Right forelimb (tissue), 1 donor: Measurements from ENCODE around the gene SREBF1.

ENCODE experiments used
- DNase-seq: peaks from one replicate; pipeline ENCODE4 v3.0.0-alpha.2; 2018

SREBF1 gene

DNA sequence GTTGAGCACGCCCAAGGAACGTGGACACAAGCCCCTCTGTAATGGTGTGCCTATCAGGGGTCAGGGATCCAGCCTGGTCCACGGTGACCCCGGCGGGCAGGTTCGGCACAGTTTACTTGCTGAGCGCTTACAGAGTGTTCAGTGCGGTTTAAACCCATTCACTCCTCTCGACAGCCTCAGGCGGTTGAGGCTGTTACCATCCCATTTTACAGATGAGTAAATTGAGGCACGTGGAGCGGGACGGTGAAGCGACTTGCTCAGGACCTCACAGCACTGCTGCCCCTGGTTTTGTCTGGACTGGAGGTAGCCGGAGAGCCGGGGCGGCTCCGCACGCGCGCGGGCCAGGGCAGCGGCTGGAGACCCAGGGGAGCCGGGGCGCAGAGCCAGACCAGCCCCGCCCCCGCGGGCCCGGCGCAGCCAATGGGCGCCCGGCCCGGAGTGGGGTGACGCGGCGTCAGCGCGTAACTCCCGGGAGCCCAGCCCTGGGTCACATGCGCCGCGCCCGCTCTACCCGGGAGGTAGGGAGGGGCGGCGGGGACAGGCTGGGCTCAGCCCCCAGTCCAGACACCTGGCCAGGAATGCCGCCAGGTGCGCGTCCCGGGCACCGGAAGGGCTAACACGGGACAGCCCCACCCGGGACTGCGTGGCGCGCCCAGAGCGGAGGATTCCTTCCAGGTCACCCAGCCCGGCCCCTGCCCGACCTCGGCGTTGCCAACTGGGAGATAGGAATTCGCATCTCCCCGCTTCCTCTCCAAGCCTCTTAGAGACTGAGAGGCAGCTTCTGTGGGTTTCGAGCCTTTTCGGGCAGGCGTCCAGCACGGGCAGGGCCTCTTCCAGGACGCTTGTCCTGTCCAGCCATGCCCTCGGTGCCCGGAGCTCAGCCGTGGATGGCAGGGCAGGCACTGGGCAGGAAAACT lies 3.3 kb upstream of the SREBF1 start:
- peak; percentile 87 for DNase-seq

DNA sequence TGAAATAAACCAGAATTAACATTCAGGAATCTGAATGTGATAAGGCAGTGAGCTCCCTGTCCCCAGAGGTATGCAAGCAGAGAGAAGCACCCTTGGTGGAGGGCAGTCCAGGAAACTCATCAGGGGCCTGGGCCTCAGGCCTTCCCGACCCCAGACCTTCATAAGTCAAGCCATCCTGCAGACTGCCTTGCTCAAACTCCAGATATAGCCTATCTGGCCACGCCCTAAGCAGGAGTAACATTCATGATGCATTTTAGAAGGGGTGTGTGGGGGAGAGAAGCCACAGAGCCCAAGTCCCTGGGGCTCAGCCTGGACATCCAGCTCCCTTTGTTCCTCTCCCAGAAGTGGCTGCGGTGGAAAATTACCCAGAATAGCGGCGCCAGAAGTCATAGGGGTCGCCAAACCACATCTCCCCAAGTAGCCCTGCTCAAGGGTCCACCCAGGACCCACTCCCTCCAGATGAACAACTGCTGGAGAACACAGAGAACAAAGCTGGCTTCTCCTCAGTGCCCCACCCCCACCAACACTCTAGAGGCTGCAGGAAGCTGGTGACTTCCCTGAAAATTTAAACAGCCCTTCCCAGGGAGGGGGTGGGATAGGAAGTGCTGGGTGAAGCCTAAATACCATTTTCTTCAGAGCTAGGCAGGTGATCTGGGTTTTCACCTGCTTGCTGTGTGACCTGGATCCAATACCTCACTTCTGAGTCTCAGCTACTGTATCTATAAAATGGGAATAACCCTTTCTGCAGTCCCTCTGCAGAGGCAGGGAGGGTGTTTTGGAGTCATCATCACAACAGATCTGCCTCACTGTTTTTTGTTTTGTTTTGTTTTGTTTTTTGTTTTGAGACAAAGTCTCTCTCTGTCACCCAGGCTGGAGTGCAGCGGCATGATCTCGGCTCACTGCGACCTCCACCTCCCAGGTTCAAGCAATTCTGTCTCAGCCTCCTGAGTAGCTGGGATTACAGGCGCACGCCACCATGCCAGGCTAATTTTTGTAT lies 1.5 kb upstream of the SREBF1 start:
- DNase-seq, result no peak

DNA sequence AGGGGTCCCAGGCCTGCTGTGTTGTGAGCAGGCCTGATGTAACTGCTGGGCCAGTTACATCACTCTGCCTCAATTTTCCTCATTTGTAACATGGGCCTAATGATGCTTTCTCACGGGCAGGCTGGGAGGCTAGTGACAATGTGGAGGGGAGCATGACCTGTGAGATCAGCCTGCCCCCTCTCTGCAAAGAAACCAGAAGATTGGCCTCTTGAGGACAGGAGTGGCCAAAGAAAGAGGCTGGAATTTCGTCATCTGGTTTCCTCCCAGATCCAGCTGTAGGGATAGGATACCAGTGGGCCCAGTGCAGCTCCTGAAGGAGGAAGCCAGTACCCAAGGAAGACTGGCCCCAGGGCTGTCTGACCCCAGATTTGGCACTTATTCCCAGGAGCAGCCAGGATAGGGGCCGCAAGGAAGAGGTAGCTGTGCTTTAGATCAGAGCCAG lies 615 bp upstream of the SREBF1 start:
- no peak for DNase-seq

DNA sequence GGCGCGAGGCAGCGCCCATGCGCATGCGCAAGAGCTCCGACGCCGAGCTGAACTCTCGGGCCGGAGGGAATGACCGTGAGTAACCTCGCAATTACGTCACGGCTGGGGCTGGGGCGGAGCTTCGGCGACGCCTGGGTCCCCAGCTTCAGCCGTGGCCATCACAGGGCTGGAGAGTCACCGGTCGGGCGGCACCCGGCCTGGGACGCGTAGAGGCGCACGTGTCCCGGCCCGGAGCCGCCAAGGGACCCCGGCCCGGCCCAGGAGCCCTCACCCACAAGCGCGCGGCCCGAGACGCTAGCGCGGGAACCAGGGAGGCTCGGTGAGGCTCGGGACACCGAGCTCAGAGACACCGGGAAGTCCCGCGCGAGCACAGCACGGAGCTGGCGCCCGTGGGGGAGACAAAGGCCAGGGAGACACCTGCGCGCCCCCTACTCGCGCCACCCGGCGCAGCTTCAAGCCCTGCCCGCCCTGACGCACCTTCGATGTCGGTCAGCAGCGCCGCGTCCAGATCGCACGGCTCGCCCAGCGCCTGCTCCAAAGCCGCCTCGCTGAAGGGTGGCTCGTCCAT lies 452 bp downstream of the SREBF1 start:
- peak; percentile 98 for DNase-seq

DNA sequence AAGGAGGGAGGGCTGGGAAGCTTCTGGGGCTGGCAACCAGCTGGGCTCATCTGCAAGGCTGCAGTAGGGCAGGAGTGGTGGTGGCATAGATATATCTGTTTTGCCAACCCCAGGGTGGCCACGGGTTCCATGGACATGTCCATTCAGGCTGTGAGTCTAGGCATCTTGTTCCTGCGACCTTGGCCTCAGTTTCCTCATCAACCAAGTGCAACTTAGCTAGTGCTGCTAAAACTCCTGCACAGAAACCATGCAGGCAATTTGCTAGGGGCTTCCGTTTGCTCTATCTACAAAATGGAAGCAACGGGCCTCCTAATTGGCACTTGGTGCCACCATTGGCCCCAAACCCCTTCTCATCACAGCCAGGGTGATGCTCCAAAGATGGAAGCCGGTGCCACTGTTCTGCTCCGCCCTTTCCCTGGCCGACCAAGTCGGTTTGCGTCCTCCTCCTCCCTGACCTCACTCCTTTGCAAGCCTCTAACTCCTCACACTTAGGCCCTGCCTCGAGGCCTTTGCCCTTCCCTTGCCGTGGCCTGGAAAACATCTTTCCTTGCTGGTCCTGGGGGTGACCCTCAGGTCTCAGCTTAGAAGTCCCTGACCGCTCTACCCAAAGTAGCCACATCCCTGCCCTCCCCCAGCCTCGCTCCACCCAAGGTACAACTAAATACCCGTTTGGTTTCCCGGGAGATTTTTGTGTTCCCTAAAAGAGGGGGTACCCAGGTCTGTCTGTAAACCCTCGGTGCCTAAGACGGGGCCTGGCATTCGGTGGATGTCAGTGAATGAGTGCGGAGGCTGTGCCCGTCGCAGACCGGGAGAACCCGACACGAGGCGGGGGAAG lies 1.2 kb downstream of the SREBF1 start:
- no peak for DNase-seq

DNA sequence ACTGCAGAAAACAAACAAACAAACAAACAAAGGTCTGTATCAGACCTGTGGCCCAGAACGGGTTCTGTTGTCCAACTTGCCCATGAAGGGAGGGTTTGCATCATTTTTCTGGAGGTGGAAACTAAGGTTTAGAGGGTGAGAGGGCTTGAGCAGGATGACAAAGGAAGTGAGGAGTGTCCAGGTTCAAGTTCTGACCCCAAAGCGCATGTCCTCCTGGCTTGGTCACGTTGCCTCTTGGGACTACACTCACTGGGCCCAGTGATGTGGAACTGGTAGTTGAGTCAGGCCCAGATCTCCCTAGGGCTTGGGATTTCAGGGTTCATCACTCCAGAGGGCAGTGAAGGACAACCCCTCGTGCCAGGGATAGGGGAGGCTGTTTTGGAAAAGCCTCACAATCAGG lies 1.8 kb downstream of the SREBF1 start:
- no peak for DNase-seq

DNA sequence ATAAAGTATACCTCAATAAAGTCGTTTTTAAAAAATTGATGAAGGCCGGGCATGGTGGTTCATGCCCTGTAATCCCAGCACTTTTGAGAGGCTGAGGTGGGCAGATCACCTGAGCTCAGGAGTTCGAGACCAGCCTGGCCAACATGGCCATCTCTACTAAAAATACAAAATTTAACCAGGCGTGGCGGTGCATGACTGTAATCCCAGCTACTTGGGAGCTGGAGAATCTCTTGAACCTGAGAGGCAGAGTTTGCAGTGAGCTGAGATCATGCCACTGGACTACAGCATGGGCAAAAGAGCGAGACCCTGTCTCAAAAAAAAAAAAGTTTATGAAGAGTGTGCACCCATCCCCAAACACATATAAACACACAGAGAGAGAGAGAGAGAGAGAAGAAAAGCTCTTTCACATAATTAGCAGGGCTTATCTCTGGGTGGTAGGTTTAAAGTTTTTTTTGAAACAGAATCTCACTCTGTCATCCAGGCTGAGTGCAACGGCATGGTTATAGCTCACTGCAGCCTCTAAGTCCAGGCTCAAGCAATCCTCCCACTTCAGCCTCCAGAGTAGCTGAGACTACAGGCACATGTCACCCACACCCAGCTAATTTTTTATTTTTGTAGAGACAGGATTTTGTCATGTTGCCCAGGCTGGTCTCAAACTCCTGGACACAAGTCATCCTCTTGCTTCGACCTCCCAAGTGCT lies 3.0 kb downstream of the SREBF1 start:
- DNase-seq, result no peak

DNA sequence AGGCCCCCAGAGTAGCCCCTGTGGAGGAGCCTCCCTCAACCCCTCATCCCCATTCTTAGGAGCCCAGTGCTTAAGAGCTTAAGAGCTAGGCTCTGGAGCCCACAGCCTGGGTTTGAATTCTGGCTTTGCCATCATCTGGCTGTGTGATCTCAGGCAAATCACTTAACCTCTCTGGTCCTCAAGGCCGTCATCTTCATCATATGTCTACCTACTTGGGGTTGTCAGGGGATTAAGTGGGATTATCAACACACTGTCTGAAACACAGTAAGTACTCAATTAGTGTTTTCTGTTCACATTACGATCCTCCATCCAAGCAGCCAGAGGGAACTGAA lies 4.8 kb downstream of the SREBF1 start:
- DNase-seq, result no peak

DNA sequence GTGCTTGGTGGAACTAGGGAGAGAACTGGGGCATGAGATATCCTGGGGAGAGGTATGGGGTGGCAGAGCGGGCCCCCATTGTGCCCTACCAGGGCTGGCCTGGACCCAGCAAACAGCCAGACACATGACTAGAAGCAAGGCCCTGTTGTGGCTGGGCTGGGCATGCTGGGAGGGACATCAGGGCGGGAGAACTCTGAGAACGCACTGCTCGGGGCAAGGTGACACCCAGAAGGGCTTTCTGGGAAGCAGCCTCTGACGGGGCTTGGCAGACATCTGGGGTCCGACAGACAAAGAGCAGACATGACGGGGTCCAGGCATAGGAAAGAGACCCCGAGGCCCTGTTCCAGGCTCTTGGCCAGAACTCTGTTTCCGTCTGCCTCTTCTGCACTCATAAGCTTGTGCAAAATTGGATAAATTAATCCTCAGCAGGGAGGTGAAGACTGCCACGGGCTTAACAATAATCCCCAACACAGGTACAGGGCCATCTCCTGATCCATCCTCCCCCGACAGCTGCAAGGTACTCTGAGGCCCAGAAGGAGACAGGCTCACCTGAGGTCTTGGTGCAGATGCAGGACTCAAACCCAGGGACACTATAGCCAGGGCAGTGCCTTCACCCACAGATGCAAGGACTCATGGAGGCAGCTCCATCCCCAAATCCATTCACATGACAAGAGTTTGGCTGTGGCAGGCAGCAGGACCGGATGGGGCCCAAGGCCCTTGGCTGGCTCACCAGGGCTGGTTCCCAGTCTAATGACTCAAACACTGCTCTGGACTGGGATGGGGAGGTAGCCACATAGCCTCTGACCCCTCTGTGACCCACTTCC lies 5.4 kb downstream of the SREBF1 start:
- DNase-seq, result no peak

DNA sequence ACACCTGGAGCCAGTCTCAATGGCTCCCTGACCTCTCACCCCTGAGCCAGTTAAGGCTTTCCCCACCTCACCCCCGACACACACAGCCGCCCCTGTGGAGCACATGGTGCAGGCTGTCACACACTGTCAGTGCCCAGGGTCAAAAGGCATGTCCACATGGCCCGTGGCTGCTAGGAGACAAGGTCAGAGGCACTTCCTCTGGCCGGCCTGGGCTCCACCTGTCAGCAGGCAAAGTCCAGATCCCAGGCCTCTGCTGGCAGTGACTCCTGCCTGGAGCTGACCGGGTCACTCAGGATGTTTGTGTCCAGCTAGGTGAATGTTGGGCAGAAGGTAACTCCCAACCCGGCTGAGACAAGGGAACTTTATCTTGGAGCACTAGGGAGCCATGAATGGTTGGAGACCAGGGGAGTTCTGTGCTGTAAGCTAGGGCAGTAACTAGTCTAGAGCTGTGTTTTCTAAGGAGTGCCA lies 6.0 kb downstream of the SREBF1 start:
- no peak for DNase-seq

DNA sequence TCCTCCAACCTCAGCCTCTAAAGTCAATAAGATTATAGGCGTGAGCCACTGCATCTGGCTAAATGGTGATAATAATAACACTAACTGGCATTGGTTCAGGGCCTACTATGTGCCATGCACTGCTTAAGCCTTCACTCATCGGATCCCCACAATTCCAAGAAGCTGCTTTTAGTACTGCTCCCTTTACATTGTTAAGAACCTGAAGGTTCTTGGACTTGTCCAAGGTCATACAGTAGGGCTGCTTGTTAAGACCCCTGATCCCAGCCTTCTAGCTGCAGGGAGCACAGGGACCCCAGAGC lies 6.6 kb downstream of the SREBF1 start:
- DNase-seq, result no peak

DNA sequence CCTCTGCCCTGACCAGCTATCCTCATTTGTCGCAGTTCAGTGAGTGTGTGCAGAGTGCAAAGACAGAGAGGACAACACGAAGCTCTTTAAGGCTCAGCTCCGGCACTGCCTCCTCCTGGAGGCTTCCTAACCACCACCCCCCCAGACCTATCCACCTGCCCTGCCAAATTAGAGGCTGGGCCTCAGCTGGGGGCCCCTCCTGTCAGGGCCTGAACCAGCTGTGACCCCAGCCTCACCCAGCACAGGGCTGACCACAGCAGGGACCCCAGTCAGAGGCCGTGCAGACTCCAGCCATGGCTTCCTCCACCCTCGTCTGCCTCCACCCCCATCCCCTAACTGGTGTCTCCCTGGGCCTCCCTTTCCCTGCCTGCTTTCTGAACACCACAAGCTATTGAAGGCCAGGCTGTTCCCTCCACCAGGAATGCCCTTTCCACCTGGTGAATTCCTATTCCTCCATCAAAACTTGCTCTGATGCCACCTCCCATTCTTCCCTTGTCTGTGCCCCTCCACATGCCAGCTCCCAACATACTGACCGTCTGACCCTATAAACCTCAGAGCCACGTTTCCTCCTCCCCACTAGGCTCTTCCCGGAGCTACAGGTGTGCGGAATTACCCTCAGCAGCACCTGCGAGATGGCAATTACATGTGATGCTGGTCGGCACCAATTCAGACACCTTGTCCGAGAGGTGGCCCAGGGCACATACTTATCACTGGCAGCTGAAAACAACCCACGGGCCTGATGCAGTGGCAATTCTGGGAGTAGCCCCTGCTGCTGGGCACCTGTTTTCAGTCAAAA lies 8.8 kb downstream of the SREBF1 start:
- DNase-seq, result no peak

DNA sequence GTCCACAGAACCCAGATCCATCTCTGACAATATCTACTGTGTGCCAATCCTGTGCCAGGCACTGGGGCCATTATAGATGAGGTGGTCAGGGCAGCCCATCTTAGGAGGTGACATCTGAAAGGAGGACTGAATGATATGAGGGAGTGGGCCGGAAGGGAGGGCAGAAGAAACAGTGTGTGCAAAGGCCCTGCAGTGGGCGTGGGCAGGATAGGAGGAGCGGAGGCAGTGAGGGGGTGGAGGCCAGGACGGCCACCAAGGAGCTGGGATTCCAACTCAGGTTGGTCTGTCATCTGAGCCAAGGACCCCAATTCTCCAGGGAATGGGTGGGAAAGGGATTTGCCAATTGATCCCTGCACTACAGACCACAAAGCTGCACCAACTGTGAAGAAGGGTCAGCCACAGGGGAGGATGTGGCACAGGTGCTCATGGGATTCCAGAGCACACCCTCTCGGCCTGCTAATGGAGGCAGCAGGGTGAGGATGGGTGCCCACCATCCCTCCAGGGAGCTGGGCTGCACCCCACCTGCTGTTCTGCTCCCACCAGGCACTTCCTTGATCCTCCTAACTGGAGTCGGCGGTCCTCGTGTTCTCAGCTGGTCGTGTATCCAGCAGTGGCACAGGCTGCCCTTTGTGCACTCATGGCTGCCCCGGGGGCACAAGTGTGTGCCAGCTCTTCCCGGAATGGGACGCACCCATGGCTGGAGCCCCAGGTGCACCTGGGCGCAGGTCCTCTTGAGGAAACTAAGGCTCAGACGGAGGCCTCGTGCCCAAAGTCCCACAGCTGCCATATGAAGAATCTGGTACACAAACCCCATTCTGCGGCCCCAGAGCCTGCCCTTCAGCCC lies 9.6 kb downstream of the SREBF1 start:
- no peak for DNase-seq

DNA sequence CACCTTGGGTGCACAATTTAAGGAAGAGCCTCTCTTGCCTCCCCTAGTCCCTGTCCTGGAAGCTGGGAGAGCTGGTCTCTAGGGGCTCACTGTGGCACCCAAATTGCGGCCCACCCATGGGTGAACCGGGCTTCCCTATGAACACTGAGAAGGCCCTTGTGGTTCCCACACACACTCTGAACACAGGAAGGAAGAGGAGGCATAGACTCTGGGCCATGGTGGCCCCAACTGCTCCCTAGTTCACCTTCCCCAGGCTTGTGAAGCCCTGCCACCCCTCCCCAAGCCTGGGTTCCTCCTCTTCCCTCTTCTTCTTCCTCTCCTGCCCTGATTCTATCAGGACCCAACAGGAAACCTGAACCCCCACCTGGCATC lies 10.5 kb downstream of the SREBF1 start:
- DNase-seq, result no peak

DNA sequence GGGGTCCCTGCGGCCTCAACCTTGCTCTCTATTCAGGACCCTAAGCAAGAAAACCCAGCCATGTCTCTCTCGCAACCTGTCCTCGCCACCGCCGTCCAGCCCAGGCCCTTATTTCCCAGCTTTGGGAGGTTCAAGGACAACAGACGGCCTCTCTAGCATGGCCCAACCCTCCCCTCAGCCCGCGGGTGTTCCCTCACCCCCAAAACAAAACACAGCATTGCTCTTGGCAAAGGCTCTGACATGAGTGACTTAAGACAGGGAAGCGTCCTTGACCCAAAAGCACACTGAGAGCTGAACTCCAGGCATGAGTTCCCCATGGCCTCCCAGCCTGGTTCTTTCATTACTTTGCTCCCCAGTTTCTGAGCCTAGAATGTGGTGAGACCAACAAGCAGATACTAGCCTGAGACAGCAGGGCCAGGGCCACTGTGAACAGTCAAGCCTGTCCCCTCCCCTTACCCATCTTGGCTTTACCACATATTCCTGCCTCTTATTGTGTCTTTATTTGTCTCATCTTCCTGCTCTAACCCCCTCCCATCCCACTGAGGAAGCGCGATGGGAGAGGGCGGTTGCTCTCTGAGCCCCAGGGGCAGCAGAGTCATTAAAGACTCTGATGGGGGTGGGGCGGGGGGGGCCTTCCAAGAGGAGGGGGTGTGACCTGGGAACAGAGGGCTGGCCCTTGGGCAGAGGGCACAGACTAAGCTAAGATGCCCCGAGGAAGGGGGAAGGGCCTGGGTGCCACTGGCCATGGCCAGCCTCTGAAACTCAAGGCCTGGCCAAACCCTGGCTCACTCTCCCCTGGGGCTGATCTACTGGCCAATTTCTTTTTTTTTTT lies 11.8 kb downstream of the SREBF1 start:
- no peak for DNase-seq

DNA sequence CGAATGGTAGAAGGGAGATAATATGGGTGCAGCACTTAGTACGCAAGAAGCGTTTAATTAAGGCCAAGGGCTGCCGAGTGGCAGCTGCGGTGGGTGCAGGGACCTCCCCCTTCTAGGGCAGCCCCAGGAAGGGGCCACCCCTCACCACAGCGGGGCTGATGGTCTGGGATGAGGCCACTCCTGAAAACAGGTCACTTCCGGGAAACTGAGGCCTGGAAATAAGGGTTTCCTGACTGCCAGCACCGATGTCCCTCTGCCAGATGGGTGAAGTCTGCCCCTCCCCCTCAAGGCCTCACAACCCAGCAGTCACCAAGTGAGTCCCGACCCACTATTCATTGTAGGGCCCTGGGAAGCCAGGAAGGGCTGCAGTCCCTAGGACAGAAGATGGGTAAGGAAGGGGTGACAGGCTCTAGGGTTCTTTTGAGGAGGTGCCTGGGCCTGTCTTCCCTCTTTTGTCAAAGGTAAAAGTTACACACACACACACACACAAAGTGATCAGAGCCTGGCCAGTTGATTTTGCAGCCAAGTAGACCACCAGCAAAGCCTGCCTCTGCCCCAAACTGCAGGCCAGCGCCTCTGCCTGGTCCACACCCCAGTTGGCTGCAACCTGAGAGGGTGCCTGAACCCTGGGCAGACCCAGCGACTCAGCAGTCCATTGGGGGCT lies 12.5 kb downstream of the SREBF1 start:
- no peak for DNase-seq

DNA sequence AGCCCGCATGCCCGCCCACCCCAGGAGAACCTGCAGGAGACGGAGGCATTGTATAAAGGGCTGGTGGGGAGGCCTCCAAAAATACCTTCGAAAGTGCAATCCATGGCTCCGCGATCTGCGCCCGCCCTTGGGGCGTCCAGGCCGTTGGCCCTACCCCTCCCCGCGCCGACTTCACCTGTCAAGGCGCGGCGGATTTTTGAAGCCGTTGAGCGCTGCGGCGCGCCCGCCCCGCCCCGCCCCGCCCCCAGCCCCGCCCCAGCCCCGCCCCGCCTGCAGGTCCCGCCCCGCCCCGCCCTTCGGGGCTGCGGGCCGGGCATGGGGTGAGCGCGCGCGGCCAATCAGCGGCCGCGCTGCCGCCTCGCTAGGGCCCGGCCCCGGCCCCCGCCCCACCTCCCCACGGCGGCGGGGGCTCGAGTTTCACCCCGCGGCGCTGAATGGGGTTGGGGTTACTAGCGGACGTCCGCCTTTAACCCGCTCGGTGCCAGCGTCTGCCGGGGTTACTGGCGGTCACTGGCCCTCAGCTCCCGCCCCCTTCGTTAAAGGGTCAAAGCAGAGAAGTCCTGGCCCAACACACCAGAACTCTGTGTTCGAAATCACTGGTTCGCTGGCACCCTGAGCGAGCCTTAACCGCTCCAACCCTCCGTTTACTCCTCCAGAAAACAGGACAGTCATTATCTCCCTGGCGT lies 13.2 kb downstream of the SREBF1 start:
- DNase-seq, result peak; percentile 91
